HepG2 (cell line): Measurements from ENCODE around the gene PHKG2. TPM values are rescaled to one million over a fixed set of nuclear protein-coding genes. Genes with fewer than 3 reads are reported as not detected.

Source experiments
- ARNT2 ChIP-seq: sonication (generic); formaldehyde crosslinking; IDR thresholded peaks from 2 replicates; pipeline ENCODE4 v1.8.0; 2022; ENCODE audit warnings: mild to moderate bottlenecking, low read depth, missing genetic modification reagents, moderate library complexity
- BRCA1 ChIP-seq: sonication (generic); formaldehyde crosslinking; IDR thresholded peaks from 2 replicates; pipeline ENCODE4 v1.4.0; 2020; ENCODE audit warnings: missing genetic modification reagents
- FOXP1 ChIP-seq, 2 experiments: fragments of 450-650 bp in 1 of 2; IDR thresholded peaks; 2 replicates each; pipeline ENCODE4 v1.6.1; 2017 to 2018; ENCODE audit warnings: antibody characterized with exemption in 1 of 2
- MBNL3 ChIP-seq: fragments of 250-450 bp; sonication (Bioruptor Pico); conservative IDR thresholded peaks from 2 replicates; pipeline ENCODE4 v1.8.0; 2022; ENCODE audit warnings: mild to moderate bottlenecking, inconsistent platforms
- MIXL1 ChIP-seq: IDR thresholded peaks from 2 replicates; pipeline ENCODE4 v1.6.1; 2016
- MTF1 ChIP-seq: sonication (generic); formaldehyde crosslinking; IDR thresholded peaks from 2 replicates; pipeline ENCODE4 v1.5.0; 2020; ENCODE audit warnings: missing genetic modification reagents
- PHF5A ChIP-seq: IDR thresholded peaks from one replicate; pipeline ENCODE4 v1.6.1; 2018; ENCODE audit warnings: low read depth, missing genetic modification reagents; ENCODE audit not compliant: unreplicated experiment
- RFX1 ChIP-seq: fragments of 450-650 bp; IDR thresholded peaks from 2 replicates; pipeline ENCODE4 v1.6.1; 2017
- ZNF121 ChIP-seq: sonication (generic); formaldehyde crosslinking; IDR thresholded peaks from 2 replicates; pipeline ENCODE4 v1.5.0; 2020; ENCODE audit warnings: mild to moderate bottlenecking, missing genetic modification reagents
- ZNF546 ChIP-seq: sonication (generic); formaldehyde crosslinking; conservative IDR thresholded peaks from 2 replicates; pipeline ENCODE4 v1.8.1; 2023; ENCODE audit warnings: mild to moderate bottlenecking, missing genetic modification reagents
- polyA plus RNA-seq, 8 experiments: library from polyadenylated mRNA; depleted of rRNA in 3 of 8; stranded (reverse) in 7 of 8; unstranded in 1 of 8; fragments of >200 nt; fragmentation: Illumina TruSeq in 4 of 8; extraction: Trizol in 4 of 8; gene quantifications; 2 replicates each; pipeline versions ENCODE4 v1.2.1 to v1.2.3, GENCODE V29; 2011 to 2016; ENCODE audit warnings: low read depth in 4 of 8, missing spikeins in 1 of 8, mixed read lengths in 1 of 8; ENCODE audit not compliant: insufficient read depth in 1 of 8
- total RNA-seq, 5 experiments: library from RNA; depleted of rRNA; stranded (reverse); fragments of >200 nt; fragmentation: Illumina TruSeq; extraction: Trizol; gene quantifications; 2 replicates each; pipeline ENCODE4 v1.2.3, GENCODE V29; 2016; ENCODE audit warnings: low read depth in 1 of 5
- TF ChIP-seq, protein P1 (sequence below): sonication (generic); formaldehyde crosslinking; IDR thresholded peaks from 2 replicates; pipeline ENCODE4 v1.4.0; 2020; ENCODE audit warnings: missing genetic modification reagents, borderline replicate concordance
- TF ChIP-seq, protein P2 (sequence below): conservative IDR thresholded peaks from 2 replicates; pipeline ENCODE4 v1.6.1; 2018; ENCODE audit warnings: missing genetic modification reagents
- TF ChIP-seq, protein P3 (sequence below), 2 experiments: sonication (generic) in 1 of 2; formaldehyde crosslinking in 1 of 2; IDR thresholded peaks; 2 replicates each; pipeline versions ENCODE4 v1.4.0 to v1.6.1; 2016 to 2020; ENCODE audit warnings: borderline replicate concordance in 1 of 2, low read depth in 1 of 2, mild to moderate bottlenecking in 1 of 2, missing genetic modification reagents in 1 of 2

Gene PHKG2
- total and polyA plus RNA-seq, 2 of the 13 experiments (the other 11 are each of a cell fraction or from before 2014, with no cell fraction given) = 37.4 to 42.1 TPM

DNA sequence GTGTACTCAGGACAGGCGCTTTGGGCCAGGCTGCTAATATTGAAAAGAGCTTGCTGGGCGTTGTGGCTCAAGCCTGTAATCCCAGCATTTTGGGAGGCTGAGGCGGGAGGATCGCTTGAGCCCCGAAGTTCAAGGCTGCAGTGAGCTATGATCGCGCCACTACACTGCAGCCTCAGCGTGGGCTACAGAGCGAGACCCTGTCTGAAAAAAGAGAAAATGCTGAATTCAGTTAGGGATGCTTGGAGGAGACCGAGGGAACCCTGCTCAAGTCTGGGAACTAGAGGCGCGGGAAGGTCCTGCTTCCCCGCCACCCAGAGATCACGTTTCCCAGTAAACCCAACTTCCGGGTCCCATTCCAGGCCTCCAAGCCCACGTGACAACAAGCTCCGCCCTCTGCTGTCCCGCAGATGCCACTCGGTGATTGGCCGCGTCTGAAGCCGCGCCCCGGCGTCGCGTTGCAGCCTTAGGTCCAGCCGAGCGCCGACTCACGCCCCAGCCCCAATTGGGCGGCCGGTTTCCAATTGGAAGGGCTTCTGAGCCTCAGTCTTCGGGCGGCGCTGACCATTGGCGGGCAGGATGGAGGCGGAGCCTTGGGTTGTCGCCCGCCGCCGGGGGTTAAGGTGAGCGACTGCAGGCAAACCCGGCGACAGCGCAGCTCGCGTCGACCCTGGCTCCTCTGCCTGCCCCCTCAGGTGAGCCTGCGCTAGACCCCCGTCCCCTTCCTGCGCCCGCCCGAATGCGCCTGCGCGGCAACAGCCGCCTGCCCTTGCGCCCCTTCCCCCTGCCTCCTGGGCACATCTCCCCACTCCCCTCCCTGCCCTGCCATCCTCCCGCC lies at the start of gene PHKG2 (continued):
- TF ChIP-seq PHF5A (CRISPR knock-in tag) = no peak
- TF ChIP-seq, protein P1, sequence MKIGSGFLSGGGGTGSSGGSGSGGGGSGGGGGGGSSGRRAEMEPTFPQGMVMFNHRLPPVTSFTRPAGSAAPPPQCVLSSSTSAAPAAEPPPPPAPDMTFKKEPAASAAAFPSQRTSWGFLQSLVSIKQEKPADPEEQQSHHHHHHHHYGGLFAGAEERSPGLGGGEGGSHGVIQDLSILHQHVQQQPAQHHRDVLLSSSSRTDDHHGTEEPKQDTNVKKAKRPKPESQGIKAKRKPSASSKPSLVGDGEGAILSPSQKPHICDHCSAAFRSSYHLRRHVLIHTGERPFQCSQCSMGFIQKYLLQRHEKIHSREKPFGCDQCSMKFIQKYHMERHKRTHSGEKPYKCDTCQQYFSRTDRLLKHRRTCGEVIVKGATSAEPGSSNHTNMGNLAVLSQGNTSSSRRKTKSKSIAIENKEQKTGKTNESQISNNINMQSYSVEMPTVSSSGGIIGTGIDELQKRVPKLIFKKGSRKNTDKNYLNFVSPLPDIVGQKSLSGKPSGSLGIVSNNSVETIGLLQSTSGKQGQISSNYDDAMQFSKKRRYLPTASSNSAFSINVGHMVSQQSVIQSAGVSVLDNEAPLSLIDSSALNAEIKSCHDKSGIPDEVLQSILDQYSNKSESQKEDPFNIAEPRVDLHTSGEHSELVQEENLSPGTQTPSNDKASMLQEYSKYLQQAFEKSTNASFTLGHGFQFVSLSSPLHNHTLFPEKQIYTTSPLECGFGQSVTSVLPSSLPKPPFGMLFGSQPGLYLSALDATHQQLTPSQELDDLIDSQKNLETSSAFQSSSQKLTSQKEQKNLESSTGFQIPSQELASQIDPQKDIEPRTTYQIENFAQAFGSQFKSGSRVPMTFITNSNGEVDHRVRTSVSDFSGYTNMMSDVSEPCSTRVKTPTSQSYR (CRISPR knock-in tag) = no peak
- no peak for TF ChIP-seq MTF1 (CRISPR knock-in tag)
- TF ChIP-seq BRCA1 (CRISPR knock-in tag) = peak; percentile 84; the same call in 1 of the 2 replicates
- TF ChIP-seq RFX1 = no peak; the same call in 1 of the 2 replicates
- TF ChIP-seq, protein P2, sequence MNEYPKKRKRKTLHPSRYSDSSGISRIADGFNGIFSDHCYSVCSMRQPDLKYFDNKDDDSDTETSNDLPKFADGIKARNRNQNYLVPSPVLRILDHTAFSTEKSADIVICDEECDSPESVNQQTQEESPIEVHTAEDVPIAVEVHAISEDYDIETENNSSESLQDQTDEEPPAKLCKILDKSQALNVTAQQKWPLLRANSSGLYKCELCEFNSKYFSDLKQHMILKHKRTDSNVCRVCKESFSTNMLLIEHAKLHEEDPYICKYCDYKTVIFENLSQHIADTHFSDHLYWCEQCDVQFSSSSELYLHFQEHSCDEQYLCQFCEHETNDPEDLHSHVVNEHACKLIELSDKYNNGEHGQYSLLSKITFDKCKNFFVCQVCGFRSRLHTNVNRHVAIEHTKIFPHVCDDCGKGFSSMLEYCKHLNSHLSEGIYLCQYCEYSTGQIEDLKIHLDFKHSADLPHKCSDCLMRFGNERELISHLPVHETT = no peak; the same call in 1 of the 2 replicates
- no peak for TF ChIP-seq ZNF546 (CRISPR knock-in tag)
- no peak for TF ChIP-seq MIXL1 (CRISPR knock-in tag)
- no peak for TF ChIP-seq ZNF121 (CRISPR knock-in tag)
- TF ChIP-seq MBNL3 (CRISPR knock-in tag) = no peak
- TF ChIP-seq FOXP1 (IDR thresholded peaks at IDR 0.05) = no peak
- TF ChIP-seq FOXP1 (CRISPR knock-in tag; IDR thresholded peaks at IDR 0.05) = no peak
- peak; percentile 83; the same call in 1 of the 2 replicates for TF ChIP-seq ARNT2 (CRISPR knock-in tag)
- TF ChIP-seq, protein P3, sequence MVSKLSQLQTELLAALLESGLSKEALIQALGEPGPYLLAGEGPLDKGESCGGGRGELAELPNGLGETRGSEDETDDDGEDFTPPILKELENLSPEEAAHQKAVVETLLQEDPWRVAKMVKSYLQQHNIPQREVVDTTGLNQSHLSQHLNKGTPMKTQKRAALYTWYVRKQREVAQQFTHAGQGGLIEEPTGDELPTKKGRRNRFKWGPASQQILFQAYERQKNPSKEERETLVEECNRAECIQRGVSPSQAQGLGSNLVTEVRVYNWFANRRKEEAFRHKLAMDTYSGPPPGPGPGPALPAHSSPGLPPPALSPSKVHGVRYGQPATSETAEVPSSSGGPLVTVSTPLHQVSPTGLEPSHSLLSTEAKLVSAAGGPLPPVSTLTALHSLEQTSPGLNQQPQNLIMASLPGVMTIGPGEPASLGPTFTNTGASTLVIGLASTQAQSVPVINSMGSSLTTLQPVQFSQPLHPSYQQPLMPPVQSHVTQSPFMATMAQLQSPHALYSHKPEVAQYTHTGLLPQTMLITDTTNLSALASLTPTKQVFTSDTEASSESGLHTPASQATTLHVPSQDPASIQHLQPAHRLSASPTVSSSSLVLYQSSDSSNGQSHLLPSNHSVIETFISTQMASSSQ (IDR thresholded peaks at IDR 0.05; ENCODE audit: low read depth) = no peak
- TF ChIP-seq, protein P3 (CRISPR knock-in tag; IDR thresholded peaks at IDR 0.05; ENCODE audit: borderline replicate concordance) = no peak; the same call in 1 of the 2 replicates
